ENCODE results near the gene TRMT10B. TPM values are rescaled to one million over a fixed set of nuclear protein-coding genes. Genes with fewer than 3 reads are reported as not detected.

TRMT10B gene
- total RNA-seq, 1 experiment from 2014 or later: 5.2 TPM

DNA sequence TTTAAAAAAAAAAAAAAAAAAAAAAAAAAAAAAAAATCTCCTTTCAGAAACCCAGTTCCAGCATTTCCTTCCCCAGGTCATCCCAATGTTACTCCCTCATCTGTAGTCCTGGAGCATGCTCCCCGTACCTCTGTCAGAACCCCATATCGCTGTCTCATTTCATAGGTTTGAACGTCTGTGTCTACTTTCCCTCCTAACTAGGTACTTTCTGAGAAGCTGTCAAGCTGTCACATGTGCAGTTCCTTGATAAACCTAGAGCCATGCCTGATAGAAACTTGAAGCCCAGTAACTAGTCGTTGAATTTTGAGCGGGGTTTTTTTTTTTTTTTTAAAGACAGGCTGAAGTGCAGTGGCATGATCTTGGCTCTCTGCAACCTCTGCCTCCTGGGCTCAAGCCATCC, 15.7 kb downstream of the TRMT10B start:
- H3K27ac ChIP-seq: no peak overlapping the region
- H4K20me1 ChIP-seq (ENCODE audit: insufficient read depth): no peaks in the 10 kb centered on the region
- H3F3A ChIP-seq (ENCODE audit: insufficient read depth, low read depth): 0 out of 2 replicates have a peak, but pooled peaks cover 5% of the 10 kb centered on the region
- no peaks in the 10 kb centered on the region for H3K9me2 ChIP-seq (ENCODE audit: insufficient read depth)
- no peak overlapping the region for H3K4me2 ChIP-seq
- no peaks in the 10 kb centered on the region for H3K4me1 ChIP-seq (replicated peaks; ENCODE audit: insufficient read depth)
- BruUV-seq (replicated peaks): no TSS peak
- no peaks in the 10 kb centered on the region for H3K27me3 ChIP-seq (ENCODE audit: insufficient read depth, low read depth)
- no peak for DNase-seq
- no peaks in the 10 kb centered on the region for H3K9me3 ChIP-seq (ENCODE audit: insufficient read depth, low read depth)
- H3K36me3 ChIP-seq (ENCODE audit: low read depth): no peaks in the 10 kb centered on the region
- intact Hi-C loops (cut with micrococcal nuclease; ENCODE audit: unreplicated experiment): no loop called here
- H2AFZ ChIP-seq: no peak overlapping the region
- no peaks in the 10 kb centered on the region for H3K79me2 ChIP-seq (ENCODE audit: low read depth)
- ChIA-PET POLR2A (ENCODE audit: unreplicated experiment) (interaction anchor here (0.7 kb wide), 1 partner anchor 10 kb away, joined by 3 read pairs; no protein-coding TSS in a partner anchor), CTCF (interaction anchor here (0.6 kb wide), 1 partner anchor 438 kb away, joined by 3 read pairs; no protein-coding TSS in a partner anchor)
- no peak overlapping the region for H3K4me3 ChIP-seq
- TF ChIP-seq CTCF (conservative IDR thresholded peaks at IDR 0.05) (no peak), EZH2 (IDR thresholded peaks at IDR 0.05; ENCODE audit: low read depth) (no peak)

DNA sequence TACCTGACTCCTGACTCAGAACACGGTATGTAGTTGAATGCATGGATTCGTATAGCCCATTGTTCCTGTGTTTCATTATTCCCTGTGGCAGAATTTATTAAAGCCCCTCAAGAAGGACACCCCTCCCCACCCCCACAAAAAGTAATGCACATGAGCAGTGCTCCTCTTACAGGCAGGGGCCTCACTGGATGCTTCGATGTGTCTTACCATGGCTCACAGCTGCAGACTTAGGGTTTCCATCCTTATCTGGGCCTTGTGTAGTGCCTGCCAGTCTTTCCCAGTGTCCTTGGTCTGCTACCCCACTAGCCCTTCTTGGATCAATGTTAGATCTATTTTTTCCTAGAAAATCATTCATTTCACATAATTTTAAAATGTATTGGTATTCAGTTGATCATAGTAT, 16.4 kb downstream of the TRMT10B start:
- Histone ChIP-seq H3F3A (ENCODE audit: insufficient read depth, low read depth) (0 out of 2 replicates have a peak, but pooled peaks cover 5% of the 10 kb centered on the region), H3K4me2 (no peak overlapping the region), H3K27me3 (ENCODE audit: insufficient read depth, low read depth) (no peaks in the 10 kb centered on the region), H3K4me3 (no peak overlapping the region), H2AFZ (no peak overlapping the region), H3K9me3 (ENCODE audit: insufficient read depth, low read depth) (no peaks in the 10 kb centered on the region), H3K9me2 (ENCODE audit: insufficient read depth) (no peaks in the 10 kb centered on the region), H3K27ac (no peak overlapping the region), H4K20me1 (ENCODE audit: insufficient read depth) (no peaks in the 10 kb centered on the region), H3K36me3 (ENCODE audit: low read depth) (no peaks in the 10 kb centered on the region), H3K4me1 (replicated peaks; ENCODE audit: insufficient read depth) (no peaks in the 10 kb centered on the region), H3K79me2 (ENCODE audit: low read depth) (no peaks in the 10 kb centered on the region)
- no TSS peak for BruUV-seq (replicated peaks)
- TF ChIP-seq CTCF (conservative IDR thresholded peaks at IDR 0.05) (no peak), EZH2 (IDR thresholded peaks at IDR 0.05; ENCODE audit: low read depth) (no peak)
- DNase-seq: no peak
- POLR2A ChIA-PET (ENCODE audit: unreplicated experiment): no interaction called here
- CTCF ChIA-PET: no interaction called here
- intact Hi-C loops (cut with micrococcal nuclease; ENCODE audit: unreplicated experiment): no loop called here

DNA sequence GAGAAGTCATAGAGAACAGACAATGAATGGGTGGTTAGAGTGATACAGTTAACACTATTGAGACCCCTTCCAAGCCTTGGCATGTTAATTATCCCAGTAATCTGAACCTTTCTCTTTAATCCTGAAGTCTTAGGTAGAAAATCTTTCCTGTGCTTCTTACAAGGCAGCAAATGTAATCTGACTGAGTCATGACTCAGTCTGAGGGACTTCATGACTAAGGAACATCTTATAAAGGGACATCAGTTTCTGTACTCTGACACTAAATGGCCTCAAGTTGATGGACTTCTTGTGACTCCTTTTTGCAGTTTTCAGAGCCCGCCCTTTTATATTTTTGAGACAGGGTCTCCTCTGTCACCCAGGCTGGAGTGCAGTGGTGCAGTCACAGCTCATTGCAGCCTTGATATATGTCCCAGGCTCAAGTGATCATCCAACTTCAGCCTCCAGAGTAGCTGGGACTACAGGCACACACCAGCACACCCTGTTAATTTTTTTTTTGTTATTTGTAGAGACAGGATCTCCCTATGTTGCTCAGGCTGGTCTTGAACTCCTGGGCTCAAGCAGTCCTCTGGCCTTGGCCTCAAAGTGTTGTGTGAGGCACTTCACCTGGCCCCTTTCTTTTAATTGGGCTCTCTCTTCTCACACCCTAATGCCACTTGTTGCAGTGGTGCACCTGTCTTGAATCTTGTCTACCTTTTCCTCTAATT, 21.8 kb downstream of the TRMT10B start:
- Histone ChIP-seq H3K4me3 (no peak overlapping the region), H3F3A (ENCODE audit: insufficient read depth, low read depth) (0 out of 2 replicates have a peak, but pooled peaks cover 5% of the 10 kb centered on the region), H4K20me1 (ENCODE audit: insufficient read depth) (no peaks in the 10 kb centered on the region), H3K27me3 (ENCODE audit: insufficient read depth, low read depth) (no peaks in the 10 kb centered on the region), H3K79me2 (ENCODE audit: low read depth) (no peaks in the 10 kb centered on the region), H3K27ac (no peak overlapping the region), H3K9me2 (ENCODE audit: insufficient read depth) (no peaks in the 10 kb centered on the region), H3K36me3 (ENCODE audit: low read depth) (no peaks in the 10 kb centered on the region; the same call in 1 of the 2 replicates), H3K9me3 (ENCODE audit: insufficient read depth, low read depth) (no peaks in the 10 kb centered on the region), H3K4me2 (no peak overlapping the region), H2AFZ (no peak overlapping the region), H3K4me1 (replicated peaks; ENCODE audit: insufficient read depth) (no peaks in the 10 kb centered on the region)
- ChIA-PET POLR2A (ENCODE audit: unreplicated experiment) (no interaction called here), CTCF (no interaction called here)
- intact Hi-C loops (cut with micrococcal nuclease; ENCODE audit: unreplicated experiment): no loop called here
- BruUV-seq (replicated peaks): no TSS peak
- no peak for DNase-seq
- TF ChIP-seq CTCF (conservative IDR thresholded peaks at IDR 0.05) (no peak), EZH2 (IDR thresholded peaks at IDR 0.05; ENCODE audit: low read depth) (no peak)
